Activated CD8-positive, alpha-beta memory T cell treated with anti-CD3 and anti-CD28 coated beads, Interleukin-2, amount 10 ng/mL, durations not matched to agents 7 days and 5 days (primary cell): ENCODE data around the gene C8B. TPM values are rescaled to one million over a fixed set of nuclear protein-coding genes. Genes with fewer than 3 reads are reported as not detected.

Source experiments
- ATAC-seq: fragments of 150-1000 bp; cut with Tn5 transposase; one replicate; pipeline ENCODE4 v1.10.0; 2021; ENCODE audit warnings: moderate library complexity
- CTCF ChIA-PET: fragments of 350-600 bp; sonication (Branson Sonifier 250); formaldehyde crosslinking; loops from one replicate; lab custom pipeline; 2021; ENCODE audit warnings: antibody characterized with exemption; lab: Charles Lee
- DNase-seq: peaks from one replicate; pipeline ENCODE4 v3.0.0-alpha.2; 2020
- H3K27ac Mint-ChIP-seq: one replicate; pipeline ENCODE4 v1.8.0; 2021; ENCODE audit warnings: mild to moderate bottlenecking, mixed read lengths
- H3K27me3 Mint-ChIP-seq: one replicate; pipeline ENCODE4 v1.8.0; 2021; ENCODE audit warnings: mixed read lengths
- H3K36me3 Mint-ChIP-seq: one replicate; pipeline ENCODE4 v1.8.0; 2021; ENCODE audit warnings: mild to moderate bottlenecking, mixed read lengths
- H3K4me1 Mint-ChIP-seq: one replicate; pipeline ENCODE4 v1.8.0; 2021; ENCODE audit warnings: mixed read lengths
- H3K4me3 Mint-ChIP-seq: one replicate; pipeline ENCODE4 v1.8.0; 2021; ENCODE audit warnings: mild to moderate bottlenecking, moderate library complexity, mixed read lengths
- H3K9me3 Mint-ChIP-seq: one replicate; pipeline ENCODE4 v1.8.0; 2022; ENCODE audit warnings: low read depth, mixed read lengths
- total RNA-seq, 2 experiments: library from RNA; stranded (reverse); gene quantifications; one replicate each; pipeline ENCODE4 v1.2.3, GENCODE V29; 2021

C8B gene
- not detected for total RNA-seq

GRCh38 chr1:56965916-56966697, at the start of gene C8B:
TSS of gene C8B (minus strand) at chr1:56966015. CDS start at chr1:56965948, 67 bp downstream.
- no peak for DNase-seq
- CTCF ChIA-PET, result no interaction called here
- Mint-ChIP-seq H3K27ac (no peak within 1 kb of the TSS), H3K36me3 (no peaks in the 10 kb centered on the region), H3K27me3 (no peaks in the 10 kb centered on the region), H3K4me3 (no peak within 1 kb of the TSS), H3K4me1 (no peaks in the 10 kb centered on the region), H3K9me3 (peaks cover 4% of the 10 kb centered on the region)
- no peak for ATAC-seq

DNA sequence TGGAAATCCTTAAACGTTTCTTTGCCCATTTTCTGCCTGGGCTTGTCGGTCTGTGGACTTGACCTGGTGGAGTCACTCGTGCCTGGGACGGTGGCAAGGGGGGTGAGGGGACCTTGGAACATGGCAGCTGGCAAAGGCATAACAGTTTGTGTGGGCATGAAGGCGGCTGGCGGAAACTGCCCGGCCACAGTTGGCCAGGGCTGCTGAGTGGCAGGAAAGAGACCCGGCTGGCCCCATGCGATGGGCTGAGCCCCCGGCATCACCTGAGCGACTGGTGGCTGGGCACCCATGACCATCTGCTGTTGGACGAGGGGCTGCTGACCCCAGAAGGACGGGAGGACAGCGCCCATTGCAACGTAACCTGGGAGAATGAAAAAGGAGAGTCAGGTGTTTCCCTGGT, 49.3 kb upstream of the C8B start:
- no peak for DNase-seq
- Mint-ChIP-seq H3K36me3 (no peaks in the 10 kb centered on the region), H3K4me3 (no peak overlapping the region), H3K27me3 (no peaks in the 10 kb centered on the region), H3K9me3 (no peaks in the 10 kb centered on the region), H3K27ac (no peak overlapping the region), H3K4me1 (no peaks in the 10 kb centered on the region)
- CTCF ChIA-PET, result no interaction called here
- ATAC-seq, result no peak

DNA sequence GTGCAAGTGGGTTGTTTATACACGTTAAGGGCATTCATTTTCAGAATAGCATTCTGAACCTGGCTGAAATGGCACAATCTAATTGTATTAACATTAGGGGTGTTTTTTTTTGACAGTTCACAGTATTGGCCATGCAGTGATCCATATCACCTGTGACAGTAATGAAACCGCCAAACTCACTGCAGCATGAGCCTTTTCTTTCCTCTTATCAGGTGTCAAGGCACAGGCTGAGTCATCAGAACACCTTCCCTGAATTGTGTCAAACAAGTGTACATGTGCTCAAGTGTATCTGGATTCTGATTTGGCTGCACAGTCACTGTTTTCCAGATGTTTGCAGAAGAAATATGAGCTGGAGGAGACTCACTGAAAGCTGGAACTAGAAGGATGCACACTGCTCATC, 47.7 kb upstream of the C8B start:
- no peak overlapping the region for H3K27ac Mint-ChIP-seq
- H3K4me3 Mint-ChIP-seq, result no peak overlapping the region
- H3K36me3 Mint-ChIP-seq, result no peaks in the 10 kb centered on the region
- no peaks in the 10 kb centered on the region for H3K9me3 Mint-ChIP-seq
- H3K27me3 Mint-ChIP-seq, result no peaks in the 10 kb centered on the region
- CTCF ChIA-PET, result no interaction called here
- ATAC-seq (no peak), DNase-seq (no peak)
- no peaks in the 10 kb centered on the region for H3K4me1 Mint-ChIP-seq

- no peak overlapping the region for H3K27ac Mint-ChIP-seq
- no peaks in the 10 kb centered on the region for H3K27me3 Mint-ChIP-seq
- CTCF ChIA-PET, result no interaction called here
- H3K36me3 Mint-ChIP-seq, result no peaks in the 10 kb centered on the region
- H3K9me3 Mint-ChIP-seq, result no peaks in the 10 kb centered on the region
- H3K4me1 Mint-ChIP-seq, result no peaks in the 10 kb centered on the region
- ATAC-seq, result no peak
- no peak for DNase-seq
- H3K4me3 Mint-ChIP-seq, result no peak overlapping the region
These were observed 46.5 kb upstream of the C8B start for GRCh38 chr1:57012315-57012714.

GRCh38 chr1:57010511-57010910, 44.7 kb upstream of the C8B start:
- CTCF ChIA-PET, result no interaction called here
- no peak overlapping the region for H3K4me3 Mint-ChIP-seq

GRCh38 chr1:57007948-57008347, 42.1 kb upstream of the C8B start:
- H3K36me3 Mint-ChIP-seq, result no peaks in the 10 kb centered on the region
- H3K9me3 Mint-ChIP-seq, result no peaks in the 10 kb centered on the region
- no peaks in the 10 kb centered on the region for H3K27me3 Mint-ChIP-seq
- no peak overlapping the region for H3K27ac Mint-ChIP-seq
- ATAC-seq (no peak), DNase-seq (no peak)
- H3K4me1 Mint-ChIP-seq, result no peaks in the 10 kb centered on the region
- no peak overlapping the region for H3K4me3 Mint-ChIP-seq
- CTCF ChIA-PET, result no interaction called here

More at GRCh38 chr1:57010511-57010910, 44.7 kb upstream of the C8B start:
- DNase-seq (no peak), ATAC-seq (no peak)
- Mint-ChIP-seq H3K27ac (no peak overlapping the region), H3K27me3 (no peaks in the 10 kb centered on the region), H3K36me3 (no peaks in the 10 kb centered on the region), H3K9me3 (no peaks in the 10 kb centered on the region), H3K4me1 (no peaks in the 10 kb centered on the region)

DNA sequence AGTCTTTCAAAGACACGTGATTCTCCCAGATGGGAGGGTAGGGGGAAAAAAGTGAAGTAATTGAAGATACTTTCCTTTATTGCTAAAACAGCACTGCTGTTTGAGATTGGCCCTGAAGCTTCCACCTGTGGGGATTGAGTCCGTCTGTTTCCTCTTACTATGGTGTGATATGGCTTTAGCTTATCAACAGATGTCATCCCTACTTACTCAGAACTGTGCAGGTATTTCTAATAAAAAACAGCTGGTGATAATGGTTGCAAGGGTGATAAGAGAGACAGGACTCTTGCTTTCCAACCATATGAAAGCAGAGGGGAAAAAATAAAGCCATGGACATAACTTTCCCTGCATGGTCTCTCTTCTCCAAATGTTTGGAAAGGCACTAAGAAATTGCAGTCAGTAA, 41.7 kb upstream of the C8B start:
- no peaks in the 10 kb centered on the region for H3K4me1 Mint-ChIP-seq
- no peaks in the 10 kb centered on the region for H3K36me3 Mint-ChIP-seq
- CTCF ChIA-PET, result no interaction called here
- H3K9me3 Mint-ChIP-seq, result no peaks in the 10 kb centered on the region
- H3K27ac Mint-ChIP-seq, result no peak overlapping the region
- DNase-seq, result no peak
- H3K4me3 Mint-ChIP-seq, result no peak overlapping the region
- no peak for ATAC-seq
- no peaks in the 10 kb centered on the region for H3K27me3 Mint-ChIP-seq

- CTCF ChIA-PET, result no interaction called here
- H3K4me1 Mint-ChIP-seq, result no peaks in the 10 kb centered on the region
- no peak for ATAC-seq
- no peak for DNase-seq
- H3K9me3 Mint-ChIP-seq, result no peaks in the 10 kb centered on the region
- no peak overlapping the region for H3K27ac Mint-ChIP-seq
- no peaks in the 10 kb centered on the region for H3K36me3 Mint-ChIP-seq
- no peaks in the 10 kb centered on the region for H3K27me3 Mint-ChIP-seq
- H3K4me3 Mint-ChIP-seq, result no peak overlapping the region
These were observed 37.8 kb upstream of the C8B start for GRCh38 chr1:57003398-57004139.

DNA sequence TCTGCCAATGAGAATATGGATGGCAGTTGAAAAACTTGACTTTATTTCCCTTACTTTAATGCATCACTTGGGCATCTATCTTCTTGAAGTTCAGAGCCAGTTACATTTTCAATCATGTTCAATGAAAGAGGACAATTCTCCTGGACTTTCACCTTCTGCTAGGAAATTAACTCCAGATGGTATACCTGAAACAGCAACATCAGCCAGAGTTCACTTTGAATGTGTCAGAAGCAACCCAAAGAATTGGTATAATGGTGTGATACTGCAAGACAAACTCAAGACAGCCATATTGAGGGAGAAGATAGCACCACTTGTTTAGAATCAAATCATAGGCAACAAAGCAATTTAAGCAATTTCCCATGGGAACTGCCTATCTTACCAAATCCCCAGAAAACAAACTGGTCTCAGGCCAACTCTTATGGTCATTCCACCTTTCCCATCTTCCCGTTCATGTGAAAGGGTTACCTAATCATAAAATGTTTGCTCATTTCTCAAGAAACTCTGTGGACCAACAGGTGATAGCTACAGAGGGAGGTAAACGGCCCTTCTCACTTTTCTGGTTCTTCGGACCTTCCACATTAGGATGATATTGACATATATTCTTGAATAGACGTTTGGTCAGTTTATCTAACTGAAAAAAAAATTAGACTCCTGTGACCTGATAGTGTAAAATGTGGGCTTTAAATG, 29.7 kb upstream of the C8B start:
- DNase-seq (no peak), ATAC-seq (no peak)
- Mint-ChIP-seq H3K4me3 (no peak overlapping the region), H3K9me3 (no peaks in the 10 kb centered on the region), H3K36me3 (no peaks in the 10 kb centered on the region), H3K27me3 (no peaks in the 10 kb centered on the region), H3K27ac (no peak overlapping the region), H3K4me1 (no peaks in the 10 kb centered on the region)
- CTCF ChIA-PET, result no interaction called here

DNA sequence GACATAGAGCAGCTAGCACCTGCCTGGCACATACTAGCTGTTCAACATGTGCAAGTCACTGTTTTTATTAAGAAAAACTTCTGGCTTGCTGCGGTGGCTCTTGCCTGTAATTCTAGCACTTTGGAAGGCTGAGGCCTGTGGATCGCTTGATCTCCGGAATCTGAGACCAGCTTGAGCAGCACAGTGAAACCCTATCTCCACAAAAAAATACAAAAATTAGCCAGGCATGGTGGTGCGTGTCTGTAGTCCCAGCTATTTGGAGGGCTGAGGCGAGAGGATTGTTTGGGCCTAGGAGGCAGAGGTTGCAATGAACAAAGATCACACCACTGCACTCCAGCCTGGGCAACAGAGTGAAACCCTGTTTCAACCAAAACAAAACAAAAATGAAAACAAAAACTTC, 27.7 kb upstream of the C8B start:
- DNase-seq (no peak), ATAC-seq (no peak)
- Mint-ChIP-seq H3K27ac (no peak overlapping the region), H3K27me3 (no peaks in the 10 kb centered on the region), H3K4me3 (no peak overlapping the region), H3K36me3 (no peaks in the 10 kb centered on the region), H3K4me1 (no peaks in the 10 kb centered on the region), H3K9me3 (no peaks in the 10 kb centered on the region)
- CTCF ChIA-PET, result no interaction called here

GRCh38 chr1:56992318-56993125, 26.7 kb upstream of the C8B start:
- no peaks in the 10 kb centered on the region for H3K27me3 Mint-ChIP-seq
- no peak overlapping the region for H3K4me3 Mint-ChIP-seq
- no peak for DNase-seq
- no peaks in the 10 kb centered on the region for H3K4me1 Mint-ChIP-seq
- no peaks in the 10 kb centered on the region for H3K9me3 Mint-ChIP-seq
- no peak for ATAC-seq
- no peaks in the 10 kb centered on the region for H3K36me3 Mint-ChIP-seq
- CTCF ChIA-PET, result no interaction called here
- H3K27ac Mint-ChIP-seq, result no peak overlapping the region

DNA sequence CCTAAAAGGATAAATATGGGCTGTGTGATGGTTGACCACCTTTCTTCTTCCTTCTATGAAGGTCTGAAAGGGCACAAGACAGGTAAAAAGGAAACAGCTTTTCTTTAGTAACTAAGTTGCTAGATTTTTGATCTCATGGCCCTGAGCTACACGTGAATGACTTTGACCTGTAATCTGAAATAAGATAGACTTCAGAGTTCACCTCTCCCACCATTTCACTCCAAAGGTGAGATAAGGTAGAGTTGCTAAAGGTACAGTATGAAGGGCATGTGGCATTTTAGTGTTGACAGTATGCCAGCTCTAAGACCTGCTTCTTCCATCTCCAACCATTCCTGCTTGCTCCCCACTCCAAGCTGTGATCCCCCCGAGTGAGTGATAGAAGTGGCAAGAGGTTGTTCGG, 25.8 kb upstream of the C8B start:
- no peak overlapping the region for H3K27ac Mint-ChIP-seq
- no peaks in the 10 kb centered on the region for H3K36me3 Mint-ChIP-seq
- H3K27me3 Mint-ChIP-seq, result no peaks in the 10 kb centered on the region
- CTCF ChIA-PET, result no interaction called here
- no peaks in the 10 kb centered on the region for H3K9me3 Mint-ChIP-seq
- no peak overlapping the region for H3K4me3 Mint-ChIP-seq
- H3K4me1 Mint-ChIP-seq, result no peaks in the 10 kb centered on the region
- ATAC-seq, result no peak
- DNase-seq, result no peak

- H3K4me1 Mint-ChIP-seq, result no peaks in the 10 kb centered on the region
- DNase-seq (no peak), ATAC-seq (no peak)
- H3K27me3 Mint-ChIP-seq, result no peaks in the 10 kb centered on the region
- H3K27ac Mint-ChIP-seq, result no peak overlapping the region
- H3K36me3 Mint-ChIP-seq, result no peaks in the 10 kb centered on the region
- H3K9me3 Mint-ChIP-seq, result no peaks in the 10 kb centered on the region
- CTCF ChIA-PET, result no interaction called here
- no peak overlapping the region for H3K4me3 Mint-ChIP-seq
These were observed 20.6 kb upstream of the C8B start for GRCh38 chr1:56986397-56986796.
